Renal cortical epithelial cell (primary cell): ENCODE results near the gene TMEM253. TPM values are rescaled to one million over a fixed set of nuclear protein-coding genes. Genes with fewer than 3 reads are reported as not detected.

Experiments used
- DNase-seq: peaks from one replicate; pipeline ENCODE4 v3.0.0-alpha.2; 2011; ENCODE audit warnings: low read depth
- total RNA-seq: library from RNA; depleted of rRNA; stranded (reverse); fragments of >200 nt; gene quantifications from 2 replicates; pipeline ENCODE4 v1.2.3, GENCODE V29; 2014

Gene TMEM253
- total RNA-seq, 1 donor from 2014 or later, result 0.10 TPM

GRCh38 chr14:21070610-21071224 lies 30.1 kb upstream of the TMEM253 start:
- DNase-seq, result no peak

DNA sequence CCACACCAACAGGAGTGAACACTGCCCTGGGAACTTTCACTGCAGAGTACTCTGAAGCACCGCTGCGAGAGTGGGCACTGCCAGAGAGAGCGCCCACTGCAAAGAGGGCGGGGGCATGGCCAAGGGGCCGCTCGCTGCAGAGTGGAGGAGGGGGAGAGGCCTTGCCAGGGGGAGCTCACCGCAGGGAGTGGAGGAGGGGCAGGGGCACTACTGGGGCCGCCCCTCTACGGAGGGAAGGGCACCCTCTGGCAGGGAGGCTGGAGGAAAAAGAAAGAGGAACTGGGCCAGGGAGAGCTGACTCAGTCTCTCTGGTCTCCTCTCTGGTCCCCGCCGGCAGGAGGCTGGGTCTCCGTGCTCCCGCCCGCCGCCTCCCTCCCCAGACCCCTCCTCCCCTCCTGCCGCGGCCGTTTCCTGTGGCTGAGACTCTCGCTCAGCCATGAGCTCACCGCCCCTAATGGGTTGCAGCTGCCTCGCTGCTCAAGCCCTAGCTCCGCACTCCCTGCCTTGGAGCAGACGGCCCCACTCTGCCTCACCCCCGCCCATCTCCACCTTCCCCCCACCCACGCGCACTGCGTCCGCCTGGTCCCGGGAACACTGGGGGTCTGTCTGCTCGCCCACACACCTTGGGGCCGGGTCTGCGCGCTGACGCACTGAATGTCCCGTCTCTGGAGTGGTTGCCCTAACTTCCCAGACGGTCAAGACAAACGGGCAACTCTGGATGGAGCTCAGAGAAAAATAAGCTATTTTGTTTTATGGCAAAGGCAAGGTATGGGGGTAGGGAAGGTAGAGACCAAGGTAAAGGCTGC lies 29.4 kb upstream of the TMEM253 start:
- DNase-seq, result peak; percentile 53

- DNase-seq, result no peak
These were observed 28.8 kb upstream of the TMEM253 start for GRCh38 chr14:21072031-21072473.

DNA sequence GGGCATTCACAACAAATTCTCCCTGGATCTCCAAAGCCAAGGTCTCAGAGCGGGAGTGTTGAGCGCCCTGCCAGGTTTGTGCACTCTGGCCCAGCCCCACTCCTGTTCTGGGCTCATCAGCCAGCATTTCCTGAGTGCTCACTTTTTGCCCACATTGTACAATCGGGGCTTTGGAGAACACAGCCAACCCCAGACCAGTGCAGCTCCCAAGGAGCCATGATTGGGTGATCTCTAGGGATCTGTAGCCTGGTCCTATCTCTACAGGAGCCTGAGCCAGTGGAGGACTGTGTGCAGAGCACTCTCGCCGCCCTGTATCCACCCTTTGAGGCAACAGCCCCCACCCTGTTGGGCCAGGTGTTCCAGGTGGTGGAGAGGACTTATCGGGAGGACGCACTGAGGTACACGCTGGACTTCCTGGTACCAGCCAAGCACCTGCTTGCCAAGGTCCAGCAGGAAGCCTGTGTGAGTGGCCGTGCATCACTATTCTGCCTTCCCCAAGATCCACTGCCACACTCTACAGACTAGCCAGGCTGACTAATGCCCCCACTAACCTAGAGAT lies 28.0 kb upstream of the TMEM253 start:
- no peak for DNase-seq

- no peak for DNase-seq
These were observed 26.9 kb upstream of the TMEM253 start for GRCh38 chr14:21073921-21074320.

- no peak for DNase-seq
These were observed 26.2 kb upstream of the TMEM253 start for GRCh38 chr14:21074398-21075272.

- DNase-seq, result no peak
These were observed 25.0 kb upstream of the TMEM253 start for GRCh38 chr14:21075719-21076437.

- no peak for DNase-seq
These were observed 23.2 kb upstream of the TMEM253 start for GRCh38 chr14:21077672-21078071.

DNA sequence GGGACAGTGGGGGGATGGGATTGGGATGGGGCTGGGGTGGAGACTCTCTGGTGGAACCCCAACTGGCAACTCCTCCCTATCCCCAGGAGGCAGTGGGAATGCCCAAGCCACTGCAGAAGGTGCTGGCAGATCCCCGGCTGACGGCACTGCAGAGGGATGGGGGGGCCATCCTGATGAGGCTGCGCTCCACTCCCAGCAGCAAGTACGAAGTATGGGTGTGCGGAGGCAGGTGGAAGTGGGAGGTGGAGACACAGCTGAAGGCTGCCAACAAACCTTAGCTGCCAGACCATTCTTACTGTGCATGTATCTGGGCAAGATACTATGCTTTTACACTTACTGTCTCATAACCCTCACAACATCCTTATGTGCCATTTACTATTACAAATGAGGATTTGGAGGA lies 22.6 kb upstream of the TMEM253 start:
- DNase-seq, result no peak

DNA sequence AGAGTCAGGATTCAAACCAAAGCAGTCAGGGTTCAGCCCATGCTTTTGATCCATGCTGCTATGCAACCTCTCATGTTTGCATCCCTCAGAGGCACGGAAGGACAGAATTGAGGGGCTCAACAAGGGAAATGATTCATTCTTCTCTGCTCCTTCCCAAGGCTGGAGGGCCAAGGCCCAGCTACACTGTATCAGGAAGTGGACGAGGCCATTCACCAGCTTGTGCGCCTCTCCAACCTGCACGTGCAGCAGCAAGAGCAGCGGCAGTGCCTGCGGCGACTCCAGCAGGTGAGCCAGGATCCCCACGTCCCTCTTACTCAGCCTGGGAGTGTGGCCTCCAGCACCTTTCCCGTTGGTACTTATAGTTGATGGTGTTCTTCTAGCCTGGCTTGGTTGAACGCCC lies 22.1 kb upstream of the TMEM253 start:
- DNase-seq, result no peak

DNA sequence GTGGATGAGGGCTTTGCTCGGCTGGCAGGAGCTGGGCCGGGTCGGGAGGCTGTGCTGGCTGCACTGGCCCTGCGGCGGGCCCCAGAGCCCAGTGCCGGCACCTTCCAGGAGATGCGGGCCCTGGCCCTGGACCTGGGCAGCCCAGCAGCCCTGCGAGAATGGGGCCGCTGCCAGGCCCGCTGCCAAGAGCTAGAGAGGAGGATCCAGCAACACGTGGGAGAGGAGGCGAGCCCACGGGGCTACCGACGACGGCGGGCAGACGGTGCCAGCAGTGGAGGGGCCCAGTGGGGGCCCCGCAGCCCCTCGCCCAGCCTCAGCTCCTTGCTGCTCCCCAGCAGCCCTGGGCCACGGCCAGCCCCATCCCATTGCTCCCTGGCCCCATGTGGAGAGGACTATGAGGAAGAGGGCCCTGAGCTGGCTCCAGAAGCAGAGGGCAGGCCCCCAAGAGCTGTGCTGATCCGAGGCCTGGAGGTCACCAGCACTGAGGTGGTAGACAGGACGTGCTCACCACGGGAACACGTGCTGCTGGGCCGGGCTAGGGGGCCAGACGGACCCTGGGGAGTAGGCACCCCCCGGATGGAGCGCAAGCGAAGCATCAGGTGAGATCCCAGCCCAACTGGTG lies 19.2 kb upstream of the TMEM253 start:
- no peak for DNase-seq

DNA sequence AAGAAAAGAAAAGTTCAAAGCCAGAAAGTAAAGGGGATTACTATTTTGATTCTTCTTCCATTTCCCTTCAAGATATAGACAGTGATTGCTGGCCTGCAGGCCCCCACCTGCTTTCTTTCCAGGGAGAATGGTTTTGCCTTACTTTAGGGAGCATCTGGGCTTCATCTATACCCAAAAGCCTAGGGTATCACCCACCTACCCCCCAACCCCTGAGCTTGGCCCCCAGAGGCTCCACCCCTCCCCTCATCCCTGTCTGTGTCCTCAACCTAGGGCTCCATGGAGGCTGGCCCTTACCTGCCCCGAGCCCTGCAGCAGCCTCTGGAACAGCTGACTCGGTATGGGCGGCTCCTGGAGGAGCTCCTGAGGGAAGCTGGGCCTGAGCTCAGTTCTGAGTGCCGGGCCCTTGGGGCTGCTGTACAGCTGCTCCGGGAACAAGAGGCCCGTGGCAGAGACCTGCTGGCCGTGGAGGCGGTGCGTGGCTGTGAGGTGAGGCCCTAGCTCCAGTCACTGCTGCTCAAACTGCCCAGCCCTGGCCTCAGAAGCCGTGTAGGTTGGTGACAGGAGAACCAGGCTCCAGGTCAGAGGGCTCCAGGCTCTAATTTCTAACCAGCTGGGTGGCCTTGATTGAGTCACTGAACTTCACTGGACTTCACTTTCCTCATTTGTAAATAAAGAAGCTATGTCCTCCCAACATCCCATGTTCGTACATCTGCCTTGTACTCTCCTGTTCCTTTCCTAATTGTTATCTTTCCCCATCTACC lies 17.1 kb upstream of the TMEM253 start:
- no peak for DNase-seq

DNA sequence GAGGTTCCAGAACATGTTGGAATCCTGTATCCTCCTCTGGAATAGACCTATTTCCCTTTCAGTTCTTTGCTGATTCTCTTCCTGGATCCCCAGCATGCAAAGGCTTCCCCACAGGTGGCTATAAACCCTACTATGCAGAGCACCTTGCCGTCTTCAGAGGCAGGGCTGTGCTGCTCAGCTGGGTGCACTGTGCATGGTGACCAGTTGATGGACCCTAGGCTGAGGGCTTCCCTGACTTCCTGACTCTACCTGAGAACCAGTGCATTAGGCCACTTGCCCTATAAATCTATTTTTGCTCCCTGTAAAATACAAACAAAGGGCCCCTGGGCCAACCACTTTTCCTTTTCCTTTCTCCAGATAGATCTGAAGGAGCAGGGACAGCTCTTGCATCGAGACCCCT lies 16.5 kb upstream of the TMEM253 start:
- DNase-seq, result no peak

DNA sequence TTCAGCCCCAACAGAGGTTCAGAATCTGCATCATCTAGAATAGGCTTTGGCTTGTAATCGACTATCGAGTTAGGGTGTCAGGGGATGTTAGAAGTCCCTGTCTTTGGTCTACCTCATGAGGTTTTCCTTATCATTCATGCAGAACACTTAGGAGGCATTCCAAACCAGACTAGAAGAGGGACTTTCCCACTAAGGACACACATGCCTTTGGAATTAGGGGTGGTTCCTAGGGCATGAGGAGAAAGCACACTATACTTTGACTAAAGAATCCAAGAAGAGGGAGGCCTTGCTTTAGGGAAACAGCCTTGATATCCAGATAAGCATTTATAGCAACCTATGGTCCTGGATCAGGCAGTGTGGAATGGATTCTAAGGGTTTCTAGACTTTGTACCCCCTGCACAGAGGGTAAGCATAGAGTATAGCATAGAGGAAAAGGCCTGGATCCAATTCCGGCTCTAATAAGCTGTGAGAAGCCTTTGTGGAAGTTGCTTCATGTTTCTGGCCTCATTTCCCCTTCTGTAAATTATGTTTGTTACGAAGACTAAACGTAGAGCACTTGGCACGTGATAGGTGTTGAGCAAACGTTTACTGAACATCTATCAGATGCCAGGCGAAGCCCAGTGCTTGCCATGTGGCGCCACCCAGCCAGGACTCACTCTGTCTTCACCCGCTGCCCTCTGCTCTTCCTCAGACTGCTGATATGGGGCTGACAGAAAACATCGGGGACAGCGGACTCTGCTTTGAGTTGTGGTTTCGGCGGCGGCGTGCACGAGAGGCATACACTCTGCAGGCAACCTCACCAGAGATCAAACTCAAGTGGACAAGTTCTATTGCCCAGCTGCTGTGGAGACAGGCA lies 15.6 kb upstream of the TMEM253 start:
- DNase-seq, result peak; percentile 89

- DNase-seq, result no peak
These were observed 14.0 kb upstream of the TMEM253 start for GRCh38 chr14:21086908-21087293.

DNA sequence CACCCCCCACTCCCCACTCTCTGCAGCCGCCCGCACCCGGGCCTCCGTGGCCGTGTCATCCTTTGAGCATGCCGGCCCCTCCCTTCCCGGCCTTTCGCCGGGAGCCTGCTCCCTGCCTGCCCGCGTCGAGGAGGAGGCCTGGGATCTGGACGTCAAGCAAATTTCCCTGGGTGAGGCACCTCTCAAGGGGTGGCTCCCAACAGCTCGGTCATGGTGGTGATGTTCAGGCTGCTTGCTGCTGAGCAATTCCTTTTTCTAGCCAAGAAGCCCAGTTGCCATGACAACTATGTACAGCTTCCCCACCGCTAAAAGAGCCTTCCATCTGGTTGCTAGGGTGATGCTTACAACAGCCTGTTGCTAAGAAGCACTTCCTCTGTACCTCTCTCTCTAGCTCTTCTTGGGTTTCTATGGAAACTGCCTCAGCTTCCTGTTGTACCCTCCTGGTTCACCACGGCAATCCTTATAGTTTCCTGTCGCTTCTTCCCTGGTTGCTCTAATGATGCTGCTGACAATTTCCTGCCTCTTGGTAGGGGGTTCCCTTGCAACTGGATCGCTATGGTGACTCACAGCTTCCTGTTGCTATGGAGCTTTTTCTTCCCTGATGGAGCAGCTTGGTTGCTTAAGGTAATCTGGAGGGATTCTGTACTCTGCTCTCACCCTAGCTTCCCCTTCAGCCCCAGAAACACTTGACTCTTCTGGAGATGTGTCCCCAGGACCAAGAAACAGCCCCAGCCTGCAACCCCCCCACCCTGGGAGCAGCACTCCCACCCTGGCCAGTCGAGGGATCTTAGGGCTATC lies 13.4 kb upstream of the TMEM253 start:
- DNase-seq, result peak; percentile 80

- no peak for DNase-seq
These were observed 12.2 kb upstream of the TMEM253 start for GRCh38 chr14:21088687-21089086.

GRCh38 chr14:21089271-21089670 lies 11.6 kb upstream of the TMEM253 start:
- no peak for DNase-seq

- no peak for DNase-seq
These were observed 11.0 kb upstream of the TMEM253 start for GRCh38 chr14:21089877-21090193.
